HG02870 (cell line): Measurements from ENCODE around the gene KCNN3.

Experiments
- ATAC-seq: cut with Tn5 transposase; IDR thresholded peaks from one replicate; pipeline ENCODE4 v1.9.1; 2021; ENCODE audit warnings: mild to moderate bottlenecking, moderate library complexity; ENCODE audit not compliant: unreplicated experiment

Gene KCNN3

DNA sequence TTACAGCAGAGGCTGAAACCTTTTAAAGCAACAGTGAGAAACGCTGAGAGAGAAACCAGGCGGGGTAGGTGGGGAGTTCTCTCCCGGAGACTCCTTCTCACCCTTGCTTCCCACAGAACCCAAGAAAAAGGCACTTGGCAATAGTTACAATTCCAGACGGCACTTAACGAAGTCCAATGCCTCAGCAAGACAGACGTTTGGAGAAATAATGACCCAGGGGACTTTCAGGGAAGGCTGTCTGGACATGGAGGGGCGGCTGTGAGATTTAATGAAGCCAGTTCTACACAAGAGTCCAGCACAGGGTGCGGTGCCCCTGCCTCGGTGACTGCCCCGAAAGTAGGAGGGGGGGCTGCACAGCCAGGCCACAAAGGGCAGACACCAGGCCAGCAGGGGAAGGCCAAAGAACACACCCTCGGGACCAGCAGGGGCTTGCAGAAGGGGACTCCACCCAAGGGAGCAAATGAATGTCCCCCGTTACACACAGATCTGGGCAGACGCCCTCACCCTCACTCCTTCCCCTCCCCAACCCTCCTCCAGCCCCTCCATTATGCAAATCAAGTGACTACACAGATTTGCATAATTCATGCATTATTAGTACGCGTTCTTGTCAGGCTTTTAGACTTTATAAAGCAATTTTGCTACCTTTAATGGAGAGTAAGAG, 26.3 kb downstream of the KCNN3 start:
- no peak for ATAC-seq

DNA sequence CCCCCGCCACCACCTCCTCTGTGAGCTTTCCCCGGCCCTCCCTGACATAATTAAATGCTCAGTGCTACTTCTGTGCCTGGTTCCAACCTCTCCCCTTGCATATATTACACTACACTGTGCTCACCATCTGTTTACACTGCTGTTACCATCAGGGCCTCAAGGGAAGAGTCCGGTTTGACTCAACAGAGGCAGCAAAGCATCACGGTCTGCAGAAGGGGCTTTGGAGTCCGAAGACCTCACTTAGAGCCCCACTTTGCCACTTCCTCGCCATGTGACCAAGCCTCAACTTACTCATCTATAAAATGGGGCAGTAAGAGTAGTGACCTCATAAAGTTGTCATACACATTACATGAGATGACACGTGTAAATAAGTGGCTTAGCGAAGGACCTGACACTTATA, 27.4 kb downstream of the KCNN3 start:
- no peak for ATAC-seq

DNA sequence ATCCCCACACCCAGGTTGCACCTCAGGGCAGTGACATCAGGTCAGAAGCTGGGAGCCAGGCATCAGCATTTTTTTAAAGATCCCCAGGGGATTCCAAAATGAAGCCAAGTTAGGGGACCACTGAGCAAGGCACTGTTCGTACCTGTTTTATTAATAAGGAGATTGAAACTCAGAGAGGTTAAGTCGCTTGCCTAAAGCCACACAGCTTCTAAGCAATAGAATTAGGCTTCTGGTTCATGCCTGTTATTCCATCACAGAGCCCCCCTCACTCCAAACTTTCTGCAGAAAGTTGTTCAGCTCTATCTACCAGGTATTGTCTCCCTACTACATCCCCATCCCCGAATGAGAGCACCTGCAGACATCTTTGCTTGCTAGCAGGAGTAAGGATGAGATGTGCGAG, 28.7 kb downstream of the KCNN3 start:
- ATAC-seq, result no peak

DNA sequence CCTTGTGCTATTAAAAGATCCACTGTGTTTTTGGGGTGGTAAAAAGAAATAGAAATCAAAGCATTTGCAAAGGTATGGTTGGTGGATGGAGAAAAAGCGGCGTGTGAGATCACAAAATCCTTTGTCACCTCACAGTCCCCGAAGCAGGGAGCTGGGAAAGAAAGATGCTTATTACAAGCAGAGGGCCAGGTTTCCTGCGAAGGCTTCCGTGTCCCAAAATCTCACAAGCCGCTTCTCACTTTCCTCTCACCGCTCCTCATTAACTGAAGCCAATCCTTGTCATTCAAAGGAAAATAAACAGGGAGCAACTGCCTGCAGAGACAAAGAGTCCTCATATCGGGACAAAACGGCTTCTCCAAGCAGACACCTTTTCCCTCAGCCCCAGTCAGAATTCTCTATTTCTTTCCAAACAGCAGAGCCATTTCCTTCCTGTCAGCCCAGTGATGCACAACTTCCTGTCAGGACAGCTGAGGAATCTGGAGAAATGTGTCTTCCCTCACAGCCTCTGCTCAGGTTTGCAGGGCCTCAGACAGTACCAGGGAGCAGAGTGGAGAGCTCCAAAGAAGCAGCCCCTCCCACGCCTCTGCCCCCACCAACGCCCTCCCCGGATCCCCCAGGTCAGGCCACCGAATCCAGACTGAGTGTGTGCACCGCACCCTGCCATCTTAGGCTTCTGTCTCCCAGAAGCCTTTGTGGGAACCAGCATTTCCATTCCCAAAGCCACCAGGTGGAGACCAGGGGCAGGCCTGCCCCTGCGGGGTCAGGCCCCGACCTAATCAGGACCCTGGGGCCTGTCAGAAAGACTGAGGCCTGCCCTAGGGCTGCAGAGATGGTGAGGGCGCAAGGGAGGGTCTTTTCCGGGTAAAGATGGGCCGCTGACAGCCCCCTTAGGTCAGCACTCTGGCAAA, 29.6 kb downstream of the KCNN3 start:
- no peak for ATAC-seq

DNA sequence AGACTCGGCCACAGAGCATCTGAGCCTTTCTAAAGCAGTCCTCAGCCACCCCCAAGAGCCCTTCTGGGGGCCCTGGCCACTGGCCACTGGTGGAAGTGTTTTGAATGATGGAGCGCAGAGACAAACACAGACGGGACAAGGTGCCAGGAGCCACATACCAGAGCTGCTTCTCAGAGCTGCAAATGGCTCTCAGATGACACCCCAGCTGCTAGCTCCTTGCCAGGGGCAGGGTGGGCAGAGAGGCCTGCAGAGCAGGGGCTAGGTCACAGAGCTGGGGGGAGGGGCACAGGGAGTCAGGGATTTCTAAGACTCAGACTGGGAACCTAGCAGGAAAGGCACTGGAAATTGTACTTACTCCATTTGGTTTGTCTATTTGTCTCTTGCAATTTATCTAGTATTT, 30.4 kb downstream of the KCNN3 start:
- ATAC-seq, result no peak

DNA sequence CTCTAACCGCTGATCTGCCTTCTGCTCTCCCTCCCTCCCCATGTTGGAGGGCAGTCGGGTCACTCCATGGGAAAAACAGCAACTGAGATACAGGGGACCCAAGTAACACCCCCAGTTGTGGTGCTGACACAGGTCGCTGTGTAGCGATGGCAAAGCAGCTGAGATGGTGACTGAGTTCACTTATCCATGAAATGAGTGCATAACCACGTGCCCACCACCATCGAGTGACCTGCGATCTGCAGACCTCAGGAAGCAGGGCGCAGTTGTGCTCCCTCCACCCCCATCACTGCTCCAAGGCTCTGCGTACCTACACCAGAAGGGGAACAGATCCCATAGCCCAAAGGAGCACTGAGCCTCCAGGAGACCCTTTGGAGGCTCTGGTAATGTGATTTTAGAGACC, 31.1 kb downstream of the KCNN3 start:
- ATAC-seq, result no peak

DNA sequence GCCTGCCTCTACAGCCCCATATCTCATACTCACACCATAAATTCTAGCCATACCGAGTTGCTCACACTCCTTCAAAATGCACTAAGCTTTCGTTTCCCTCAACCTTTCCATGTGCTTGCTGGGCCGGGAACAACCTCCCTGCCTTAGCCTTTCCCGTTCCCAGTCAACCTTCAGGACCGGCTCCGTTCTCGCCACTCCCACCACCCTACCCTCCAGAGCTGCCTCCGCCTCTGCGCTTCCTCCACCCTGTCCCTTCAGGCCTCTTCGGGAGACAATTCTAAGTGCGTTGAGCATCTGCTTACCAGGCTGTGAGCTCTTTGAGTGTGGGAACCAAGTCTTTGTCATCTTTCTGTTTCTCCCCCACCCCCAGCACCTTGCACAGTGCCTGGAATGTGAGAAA, 31.6 kb downstream of the KCNN3 start:
- ATAC-seq, result no peak

DNA sequence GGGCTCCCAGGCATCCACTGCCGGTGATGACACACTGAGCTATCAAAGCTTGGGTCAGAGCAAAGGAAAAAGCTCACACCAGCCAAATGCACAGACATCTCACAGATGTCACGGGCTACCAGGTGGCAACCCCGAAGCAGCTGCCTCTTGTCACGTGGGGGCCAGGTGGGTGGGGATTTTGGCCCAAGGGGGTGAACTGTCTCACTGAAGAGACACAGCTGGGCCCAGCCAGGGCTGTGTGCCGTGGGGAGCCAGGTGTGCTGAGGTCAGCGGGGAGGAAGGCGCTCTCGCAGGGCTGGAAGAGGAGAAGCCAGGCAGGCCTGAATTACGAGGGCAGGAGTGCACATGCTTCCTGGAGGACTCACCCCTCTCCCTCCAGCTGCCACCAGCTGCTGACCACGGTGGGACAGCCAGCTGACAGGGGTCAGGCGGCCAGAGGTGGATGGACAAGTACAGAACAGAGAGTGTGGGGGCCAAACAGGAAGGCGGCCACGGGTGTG, 32.4 kb downstream of the KCNN3 start:
- peak; percentile 78 for ATAC-seq

DNA sequence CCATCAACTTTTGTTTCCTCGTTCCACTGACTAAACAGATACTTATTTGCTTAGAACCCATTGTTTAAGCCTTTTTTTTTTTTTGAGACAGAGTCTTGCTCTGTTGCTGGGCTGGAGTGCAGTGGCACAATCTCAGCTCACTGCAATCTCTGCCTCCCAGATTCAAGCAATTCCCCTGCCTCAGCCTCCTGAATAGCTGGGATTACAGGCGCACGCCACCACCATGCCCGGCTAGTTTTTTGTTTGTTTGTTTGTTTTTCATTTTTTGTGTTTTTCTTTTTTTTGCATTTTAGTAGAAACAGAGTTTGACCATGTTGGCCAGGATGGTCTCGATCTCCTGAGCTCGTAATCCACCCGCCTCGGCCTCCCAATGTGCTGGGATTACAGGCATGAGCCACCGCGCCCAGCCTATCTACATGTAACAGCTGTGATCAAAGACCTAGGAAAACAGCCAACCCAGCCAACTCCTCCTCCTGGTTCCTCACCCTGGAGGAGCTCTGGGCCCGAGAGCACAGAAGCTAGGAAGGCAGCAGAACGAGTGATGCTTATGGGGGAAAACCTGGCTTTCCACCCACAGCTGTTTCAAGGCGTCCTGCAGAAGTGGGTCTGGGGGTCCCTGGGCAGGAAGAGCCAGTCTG, 32.9 kb downstream of the KCNN3 start:
- peak; percentile 11 for ATAC-seq

DNA sequence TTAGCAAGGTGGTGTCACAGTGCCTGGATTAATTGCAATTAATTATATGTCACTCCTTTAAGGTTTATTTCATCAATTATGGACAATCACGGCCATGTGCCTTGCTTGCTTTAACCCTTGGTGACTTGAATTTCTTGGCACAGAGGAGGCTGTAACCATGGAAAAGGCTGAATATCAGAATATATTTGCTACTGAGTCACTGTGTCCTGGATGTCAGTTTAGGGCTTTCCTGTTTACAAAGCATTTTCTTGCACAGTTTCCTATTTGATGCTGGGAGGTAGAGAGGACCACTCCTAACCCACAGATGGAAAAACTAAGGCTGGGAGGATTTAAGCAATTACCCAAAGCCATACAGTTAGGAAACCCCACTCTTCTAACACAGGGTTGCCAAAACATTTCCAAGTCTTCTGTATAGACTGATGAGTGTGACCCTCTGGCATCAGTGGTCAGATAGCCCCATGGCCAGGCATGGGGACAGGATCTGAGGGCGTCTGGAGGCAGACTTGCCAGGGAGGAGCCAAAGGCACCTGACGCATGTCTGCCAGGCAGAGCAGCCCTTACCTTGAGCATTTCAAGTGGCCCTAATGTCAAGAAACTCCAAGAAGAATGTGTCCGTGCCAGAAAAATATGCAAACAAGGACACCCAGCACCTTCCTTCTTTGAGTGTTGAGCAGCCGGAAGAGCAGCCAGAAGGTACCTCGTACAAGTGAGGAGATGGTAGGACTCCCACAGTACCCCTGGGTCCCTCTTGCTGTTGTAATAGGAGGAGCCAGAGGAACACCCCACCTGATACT, 34.4 kb downstream of the KCNN3 start:
- ATAC-seq, result no peak

DNA sequence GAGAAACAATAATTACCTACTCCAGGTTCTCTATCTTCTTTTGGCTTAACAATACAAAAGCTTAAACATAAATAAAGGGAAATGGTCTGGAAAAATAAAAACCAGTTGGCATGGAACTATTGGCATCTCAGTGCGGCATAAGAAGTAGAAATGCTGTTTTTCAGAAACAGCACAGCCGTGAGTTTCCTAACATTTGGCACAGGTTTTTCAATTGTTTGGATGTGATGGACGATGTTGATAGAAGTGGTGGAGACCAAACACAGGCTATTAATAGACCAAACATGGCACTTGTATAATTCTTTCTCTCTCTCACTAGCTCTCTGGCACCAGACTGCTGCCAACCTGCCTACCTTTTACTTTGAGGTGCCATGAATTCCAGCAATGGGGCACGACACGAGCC, 36.2 kb downstream of the KCNN3 start:
- ATAC-seq, result no peak

DNA sequence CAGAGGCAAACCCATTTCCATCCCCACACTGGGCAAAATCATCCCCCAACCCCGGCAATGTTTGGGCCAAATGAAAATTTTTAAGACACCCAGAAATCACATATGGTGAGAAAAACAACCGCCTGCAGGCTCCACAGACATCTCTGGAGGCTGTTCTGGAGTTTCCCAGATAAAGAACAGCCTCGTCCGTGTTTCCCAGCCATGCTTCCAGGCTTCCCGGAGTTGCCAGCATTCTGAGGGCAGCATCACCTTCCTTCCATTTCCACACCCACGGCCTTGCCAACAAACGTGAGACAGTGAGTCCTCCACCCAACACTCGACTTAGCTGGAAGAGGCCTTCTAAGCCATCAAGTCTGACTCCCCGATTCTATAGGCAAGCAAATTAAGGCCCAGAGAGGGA, 36.9 kb downstream of the KCNN3 start:
- no peak for ATAC-seq

DNA sequence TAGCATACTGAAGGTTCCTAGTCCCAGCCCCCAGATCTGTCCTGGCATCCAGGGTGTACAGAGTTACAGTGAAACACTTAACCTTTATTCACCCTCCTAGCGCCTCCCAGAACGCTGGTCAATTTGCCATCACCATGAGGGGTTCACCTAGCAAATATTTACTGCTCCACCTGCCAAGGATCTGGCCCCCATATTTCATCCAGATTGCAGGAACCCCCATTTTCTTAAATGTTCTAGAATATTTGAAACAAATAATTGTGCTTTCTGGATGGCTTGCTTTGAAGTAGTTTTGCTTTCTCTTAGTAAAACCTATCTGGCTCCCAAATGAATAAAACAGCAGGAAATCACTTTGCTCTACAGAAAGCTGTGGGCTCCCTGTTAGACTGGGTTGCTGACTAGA, 37.7 kb downstream of the KCNN3 start:
- no peak for ATAC-seq

DNA sequence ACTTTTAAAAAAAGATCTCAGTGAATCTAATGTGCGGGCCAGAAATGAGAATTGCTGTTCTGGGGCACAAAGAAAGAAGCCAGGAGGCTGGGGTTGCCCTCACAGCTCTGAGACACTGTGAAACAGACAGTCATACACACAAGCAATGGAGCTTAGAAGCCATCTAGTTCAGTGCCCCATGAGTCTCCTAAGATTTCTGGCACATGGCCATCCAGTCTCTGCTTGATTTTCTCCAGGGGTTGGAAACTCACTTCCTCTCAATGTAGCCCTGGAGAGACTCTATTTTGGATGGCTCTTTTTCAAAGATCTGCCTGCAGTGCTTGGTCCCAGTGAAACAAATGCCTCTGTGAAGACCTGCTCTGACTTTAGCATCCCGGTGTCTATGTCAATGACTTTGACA, 38.6 kb downstream of the KCNN3 start:
- ATAC-seq, result no peak

DNA sequence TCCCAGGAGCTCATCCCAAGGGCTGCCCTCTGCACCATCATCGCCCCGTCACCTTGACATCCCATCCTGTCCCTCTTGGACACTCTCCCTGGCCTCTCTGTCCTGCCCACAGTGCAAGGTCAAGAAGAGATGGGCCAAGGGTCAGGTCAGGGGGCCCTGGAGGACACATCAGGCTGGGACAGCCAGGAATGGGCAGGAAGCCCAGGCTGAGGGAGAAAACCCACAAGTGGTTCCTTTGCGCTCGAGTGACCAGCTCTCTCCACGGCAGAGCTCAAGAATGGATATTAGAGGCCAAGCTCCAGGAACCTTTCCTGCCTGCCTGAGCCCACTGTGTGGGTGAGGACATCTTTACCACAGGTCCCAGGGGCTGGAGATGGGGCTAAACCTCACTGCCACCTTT, 41.0 kb downstream of the KCNN3 start:
- ATAC-seq, result no peak

DNA sequence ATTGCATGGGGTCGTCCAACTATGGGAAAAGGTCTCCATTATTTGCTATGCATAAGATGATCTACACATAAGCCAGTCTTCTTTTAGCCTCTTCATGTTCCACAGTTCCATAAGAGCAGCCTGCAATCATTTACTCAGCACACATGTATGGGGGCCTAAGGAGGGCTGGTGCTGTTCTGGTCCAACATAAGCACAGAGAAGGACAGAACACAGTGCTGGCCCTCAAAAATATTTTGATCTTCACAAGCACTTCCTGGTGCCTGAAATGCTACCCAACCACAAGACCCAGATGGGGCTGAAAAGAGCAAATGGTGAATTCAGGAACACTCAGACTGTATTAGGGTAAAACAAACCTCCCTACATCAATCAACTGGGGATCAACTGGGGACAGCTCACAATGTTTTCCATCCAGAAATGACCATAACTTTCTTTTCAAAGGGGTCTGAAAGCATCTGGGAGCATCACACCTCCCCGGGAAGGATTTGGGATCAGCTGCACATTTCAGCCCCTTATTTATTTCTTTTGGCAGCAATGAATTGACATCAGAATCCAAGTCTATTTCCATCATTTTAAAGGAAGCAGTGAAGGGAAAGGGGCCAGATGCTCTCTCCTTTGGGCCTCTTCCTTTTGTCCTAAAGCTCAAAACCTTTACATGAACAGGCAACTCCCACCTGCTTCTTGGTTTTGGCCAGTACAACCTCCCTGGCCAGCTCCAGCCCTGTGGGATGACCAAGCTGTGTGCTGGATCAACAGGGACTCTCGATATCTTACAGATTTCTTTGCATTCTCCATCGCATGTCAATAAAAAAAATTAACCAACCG, 45.7 kb downstream of the KCNN3 start:
- no peak for ATAC-seq

DNA sequence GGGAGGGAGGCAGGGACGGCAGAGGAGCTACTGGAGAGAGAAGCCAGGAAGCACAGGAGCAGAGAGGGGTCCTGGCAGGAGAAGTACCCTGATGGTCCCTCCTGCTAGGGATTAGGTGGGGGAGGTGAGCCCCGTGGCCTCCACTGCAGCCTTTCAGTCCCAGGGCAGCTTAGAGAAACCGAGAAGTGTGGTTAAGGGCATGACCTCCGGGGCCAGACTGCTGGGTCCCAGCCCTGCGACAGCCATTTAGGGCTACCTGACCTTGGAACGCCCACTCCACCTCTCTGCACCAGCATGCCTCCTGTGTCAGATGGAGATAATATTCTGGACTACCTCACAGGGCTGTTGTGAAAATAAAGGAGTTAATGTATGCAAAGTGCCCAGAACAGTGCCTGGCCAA, 47.4 kb downstream of the KCNN3 start:
- no peak for ATAC-seq

DNA sequence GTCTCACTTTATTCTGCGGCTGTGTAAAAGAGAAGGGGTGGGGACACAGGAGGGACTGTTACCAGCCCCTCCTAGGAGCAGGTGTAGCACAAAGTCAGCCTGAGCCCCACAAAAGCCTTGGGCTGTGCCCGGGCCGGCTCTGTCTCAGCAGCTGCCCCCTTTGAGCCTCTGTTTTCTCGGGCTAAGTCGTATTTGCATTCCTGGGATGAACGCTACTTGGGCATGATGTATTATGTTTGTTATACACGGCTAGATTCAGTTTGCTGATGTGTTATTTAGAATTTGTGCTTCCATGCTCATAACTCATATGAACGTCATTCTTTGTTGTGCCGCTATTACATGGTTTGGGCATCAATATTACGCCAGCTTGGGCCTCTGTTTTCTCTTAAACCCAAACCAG, 47.8 kb downstream of the KCNN3 start:
- no peak for ATAC-seq

DNA sequence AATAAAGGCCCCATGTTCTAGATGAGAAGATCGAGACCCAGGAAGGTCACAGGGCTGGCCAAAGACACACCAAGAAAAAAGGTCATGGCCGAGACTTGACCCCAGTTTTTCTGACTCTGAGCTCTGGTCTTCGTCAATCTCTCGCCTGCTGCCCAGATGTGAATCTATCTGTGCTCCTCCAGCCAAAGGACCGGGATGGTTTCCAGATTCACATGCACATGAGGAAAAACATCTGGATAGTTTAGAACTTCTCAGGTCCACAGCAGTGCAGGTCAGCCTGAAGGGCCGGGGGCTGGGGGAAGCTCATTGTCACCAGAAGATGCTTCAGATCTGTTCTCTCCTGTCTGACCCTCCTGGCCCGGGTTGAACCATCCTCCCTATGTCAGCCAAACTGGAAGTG, 49.0 kb downstream of the KCNN3 start:
- ATAC-seq, result no peak

DNA sequence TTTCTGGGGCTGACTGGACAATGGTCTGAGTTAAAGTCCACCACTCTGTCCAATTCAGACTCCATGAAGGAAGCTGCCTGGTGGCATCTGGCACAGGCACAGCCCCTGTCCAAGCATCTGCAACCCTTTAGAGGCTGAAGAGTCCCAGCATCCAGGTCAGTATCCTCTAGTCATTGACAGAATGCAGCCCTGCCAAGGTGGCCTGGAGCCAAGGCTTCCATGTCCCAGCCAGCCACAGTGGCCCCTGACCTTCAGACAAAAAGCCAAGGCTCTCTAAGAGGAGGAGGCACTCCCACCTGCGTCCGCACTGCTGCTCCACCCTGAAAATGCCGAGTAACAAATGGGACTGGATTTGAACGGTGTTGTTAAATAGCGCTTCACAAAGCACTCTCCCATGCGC, 49.4 kb downstream of the KCNN3 start:
- ATAC-seq, result no peak
